Vagina (tissue), 2 donors: Measurements from ENCODE around the gene SLC25A21.

ENCODE experiments used
- CTCF ChIP-seq, 3 experiments: fragments of 450-650 bp in 2 of 3; fragments of 200-600 bp in 1 of 3; sonication (generic) in 1 of 3; IDR thresholded peaks; one replicate each; pipeline ENCODE4 v1.5.1; 2017 to 2019; ENCODE audit warnings: antibody characterized with exemption in 3 of 3, mild to moderate bottlenecking in 2 of 3, moderate library complexity in 2 of 3
- POLR2A ChIP-seq, 2 donors: fragments of 450-650 bp; IDR thresholded peaks; one replicate each; pipeline ENCODE4 v1.6.1; 2017; ENCODE audit warnings: antibody characterized with exemption in 2 of 2, mild to moderate bottlenecking in 2 of 2, moderate library complexity in 2 of 2

GRCh38 chr14:36869125-36869524 is 303.3 kb downstream of the SLC25A21 start:
- no peak for TF ChIP-seq CTCF (IDR thresholded peaks at IDR 0.05)
- TF ChIP-seq POLR2A (IDR thresholded peaks at IDR 0.05), result no peak
